Glomerular endothelial cell (primary cell): Measurements from ENCODE around the gene PLEKHG5. TPM values are rescaled to one million over a fixed set of nuclear protein-coding genes. Genes with fewer than 3 reads are reported as not detected.

Experiments used
- DNase-seq: peaks from one replicate; pipeline ENCODE4 v3.0.0-alpha.2; 2011; ENCODE audit warnings: low read depth, low spot score; ENCODE audit errors: extremely low read depth
- total RNA-seq: library from RNA; depleted of rRNA; stranded (reverse); fragments of >200 nt; gene quantifications from 2 replicates; pipeline ENCODE4 v1.2.3, GENCODE V29; 2015

The PLEKHG5 gene
- total RNA-seq, 1 donor from 2014 or later = 63.7 TPM

DNA sequence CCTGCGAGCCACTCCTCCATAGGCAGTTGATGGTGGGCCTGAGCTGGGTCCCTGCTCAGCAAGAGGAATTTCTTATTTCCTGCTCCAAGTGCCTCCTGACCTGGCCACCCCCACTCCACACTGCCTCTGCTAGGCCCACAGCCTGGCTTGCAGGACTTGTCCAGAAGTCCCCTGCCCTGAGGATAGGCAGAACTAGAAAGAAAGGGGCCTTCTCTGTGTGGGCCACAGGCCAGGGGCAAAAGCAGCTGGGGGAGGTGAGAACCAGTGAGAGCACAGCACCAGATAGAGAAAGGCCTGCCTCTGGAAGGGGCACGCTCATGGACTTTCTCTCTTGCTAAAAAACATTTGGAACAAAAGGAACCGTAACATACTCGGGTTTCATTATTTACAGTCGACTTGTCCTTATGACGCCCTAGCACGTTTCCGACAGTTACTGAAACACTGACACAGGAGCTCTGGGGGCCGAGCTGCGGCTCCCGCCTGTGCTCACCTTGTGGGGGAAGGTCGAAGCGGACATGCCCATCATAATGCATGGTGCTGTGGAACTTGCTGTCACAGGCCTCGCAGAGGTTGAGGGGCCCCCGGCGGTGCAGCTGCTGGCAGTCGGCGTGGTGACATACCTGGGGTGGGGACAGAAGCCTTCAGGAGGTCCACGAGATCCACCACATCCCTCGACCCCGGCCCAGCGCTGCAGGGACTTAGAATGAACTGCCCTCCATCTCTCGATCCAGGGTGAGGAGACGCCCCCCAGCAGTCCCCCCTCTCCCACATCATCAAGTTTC, 14.2 kb downstream of the PLEKHG5 start:
- no peak for DNase-seq

DNA sequence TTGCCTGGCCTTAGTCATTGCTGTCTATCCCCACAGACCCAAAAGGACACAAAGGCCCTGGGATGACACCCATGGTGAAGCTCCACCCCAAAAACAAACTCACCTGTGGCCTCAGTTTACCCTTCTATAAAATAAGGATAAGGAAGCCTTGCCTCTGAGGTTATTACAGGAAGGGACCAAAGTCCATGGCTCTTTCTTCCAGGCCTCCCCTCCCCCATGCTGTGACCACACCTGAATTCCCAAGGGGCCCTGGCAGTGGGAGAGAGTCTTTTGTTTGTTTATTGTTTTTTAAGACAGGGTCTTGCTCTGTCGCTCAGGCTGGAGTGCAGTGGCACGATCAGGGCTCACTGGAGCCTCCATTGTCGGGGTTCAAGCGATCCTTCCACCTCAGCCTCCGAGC, 15.0 kb downstream of the PLEKHG5 start:
- DNase-seq = no peak

DNA sequence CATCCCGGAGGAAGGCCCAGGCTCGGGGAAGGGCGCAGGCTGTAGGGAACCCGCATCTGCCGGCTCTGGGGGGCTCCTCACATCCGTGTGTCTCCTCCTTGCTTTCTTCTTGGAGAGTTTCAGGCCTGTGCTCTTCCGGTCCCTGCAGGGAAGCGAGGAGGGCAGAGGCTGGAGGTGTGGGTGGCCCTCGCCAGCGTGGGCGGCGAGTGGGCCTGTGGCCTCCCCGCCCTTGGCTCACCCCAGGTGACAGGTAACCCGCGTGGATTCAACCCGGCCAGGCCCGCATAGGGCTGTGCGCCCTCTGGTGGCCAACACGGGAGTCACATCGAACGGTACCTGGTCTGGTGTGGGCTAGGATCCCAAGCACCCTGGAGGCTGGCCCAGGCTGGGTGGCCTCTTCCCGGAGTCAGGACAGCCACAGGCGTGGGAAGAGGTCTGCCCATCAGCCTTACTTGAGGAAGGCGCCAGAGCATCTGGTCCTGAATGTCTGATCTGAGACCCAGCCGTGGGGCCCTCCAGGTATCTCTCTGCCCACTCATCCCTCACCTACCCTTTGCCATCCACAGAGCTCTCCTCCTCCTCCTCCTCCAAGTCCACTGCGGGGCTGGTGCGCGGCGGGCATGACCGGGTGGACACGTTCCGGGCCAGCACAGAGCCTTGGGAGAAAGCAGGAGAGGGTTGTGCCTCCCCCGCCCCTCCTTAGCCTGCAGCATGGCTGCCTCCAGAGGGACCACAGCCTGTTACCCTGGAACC, 15.9 kb downstream of the PLEKHG5 start:
- no peak for DNase-seq

DNA sequence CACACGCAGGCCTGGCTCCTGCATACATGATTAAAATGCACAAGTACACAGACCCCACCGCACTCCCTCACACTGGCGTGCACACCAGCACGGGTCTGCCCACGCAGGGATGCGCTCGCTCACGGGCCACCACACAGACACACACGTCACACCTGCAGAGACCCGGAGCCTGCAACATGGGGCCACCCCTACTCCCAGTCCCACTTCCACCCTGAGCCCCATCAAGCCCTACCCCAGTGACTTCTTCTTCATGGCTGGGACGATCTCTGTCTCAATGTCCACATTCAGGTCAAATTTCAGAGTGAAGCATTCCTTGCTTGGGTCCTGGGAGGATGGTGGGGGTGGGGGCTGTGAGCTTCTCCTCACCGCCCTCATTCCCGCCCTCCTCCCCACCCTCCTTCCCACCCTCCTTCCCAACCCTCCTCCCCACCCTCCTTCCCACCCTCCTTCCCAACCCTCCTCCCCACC, 16.6 kb downstream of the PLEKHG5 start:
- no peak for DNase-seq

DNA sequence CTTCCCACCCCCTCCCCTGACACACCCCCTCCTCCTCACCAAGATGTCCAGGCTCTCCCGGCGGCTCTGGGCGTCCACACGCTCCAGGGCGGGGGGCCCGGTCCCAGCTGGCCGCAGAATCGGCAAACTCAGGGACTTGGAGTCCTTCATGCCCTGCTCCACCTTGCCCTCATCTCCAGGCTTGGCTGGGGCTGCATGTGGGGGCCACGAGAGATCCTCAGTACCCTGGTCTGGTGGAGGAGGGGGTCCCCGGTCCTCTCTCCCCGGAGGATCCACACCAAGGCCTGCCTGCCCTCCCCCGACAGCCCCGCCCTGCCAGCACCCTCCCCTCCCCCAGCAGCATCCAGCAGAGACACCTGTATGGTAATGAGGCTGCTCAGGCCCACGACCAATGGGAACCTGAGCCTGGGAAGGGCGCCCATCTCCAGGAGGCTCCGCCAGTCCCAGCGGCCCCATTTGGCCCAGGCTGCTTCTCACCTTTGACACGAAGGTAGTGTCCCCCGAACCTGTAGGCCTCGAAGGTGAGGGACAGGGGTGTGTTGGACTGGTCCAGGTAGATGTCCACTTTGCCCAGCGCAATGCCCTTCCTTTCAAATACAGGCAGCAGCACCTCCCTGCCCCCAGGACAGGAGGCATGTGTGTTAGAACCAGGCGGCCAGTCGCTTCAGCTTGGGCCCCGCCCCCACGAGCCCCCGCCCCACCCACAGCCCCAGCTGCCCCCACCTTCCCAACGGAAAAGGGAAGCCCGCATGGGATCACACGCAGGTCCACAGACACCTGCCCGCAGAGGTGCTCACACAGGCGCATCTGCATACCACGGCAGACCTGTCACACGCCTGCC, 17.3 kb downstream of the PLEKHG5 start:
- no peak for DNase-seq

DNA sequence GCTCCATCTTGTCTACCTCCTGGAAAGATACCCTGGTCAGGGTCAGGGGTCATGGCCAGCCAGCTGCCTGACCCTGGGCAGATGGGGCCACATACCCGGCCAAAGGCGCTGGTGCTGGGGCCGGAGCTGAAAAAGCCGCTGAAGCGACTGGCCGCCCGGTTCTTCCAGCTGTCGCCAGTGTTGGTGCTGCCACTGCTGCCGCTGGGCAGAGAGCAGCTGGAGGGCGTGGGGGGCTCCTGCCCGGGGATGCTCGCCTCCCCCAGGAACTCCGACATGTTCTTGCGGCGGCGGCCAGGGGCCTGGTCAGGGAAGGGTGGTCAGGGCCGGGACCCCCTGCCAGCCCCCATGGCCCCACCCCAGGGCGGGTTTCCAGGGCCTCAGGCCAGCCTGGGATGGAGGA, 18.3 kb downstream of the PLEKHG5 start:
- no peak for DNase-seq

DNA sequence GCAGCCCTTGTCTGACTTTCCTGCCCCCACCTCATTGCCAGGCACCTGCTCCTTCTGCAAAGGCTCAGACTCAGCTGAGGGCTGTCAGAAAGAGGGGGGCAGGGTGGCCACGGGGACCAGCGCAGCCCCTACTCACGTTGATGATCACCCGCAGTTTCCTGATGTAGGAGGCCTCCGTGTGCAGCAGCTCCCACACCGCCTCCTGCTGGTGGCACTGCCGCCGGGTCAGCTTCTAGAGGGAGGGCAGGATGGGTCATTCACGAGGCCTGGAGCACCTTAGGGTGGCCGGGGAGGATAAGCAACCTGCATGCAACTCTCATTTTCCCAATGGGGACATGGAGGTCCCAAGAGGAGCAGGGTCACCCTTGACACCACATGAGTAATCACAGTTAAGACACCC, 19.1 kb downstream of the PLEKHG5 start:
- no peak for DNase-seq

DNA sequence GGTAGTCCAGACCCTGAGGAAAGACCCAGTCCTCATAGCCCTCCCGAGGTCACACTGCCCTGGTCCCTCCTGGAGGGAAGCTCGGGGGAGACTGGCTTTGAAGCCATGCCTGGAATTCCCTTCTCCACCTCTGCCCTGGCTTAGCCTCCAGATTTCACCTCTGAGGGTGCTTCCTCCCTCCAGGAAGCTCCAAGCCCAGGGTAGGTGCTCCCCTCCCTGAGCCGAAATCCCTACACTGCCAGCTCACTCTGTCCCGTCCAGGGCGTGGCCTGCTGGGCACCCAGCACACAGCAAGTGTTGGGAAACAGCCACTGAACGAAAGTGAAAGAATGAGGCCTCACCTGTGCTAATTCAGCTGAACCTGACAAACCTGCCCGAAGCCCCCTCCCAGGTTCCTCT, 19.5 kb downstream of the PLEKHG5 start:
- no peak for DNase-seq

DNA sequence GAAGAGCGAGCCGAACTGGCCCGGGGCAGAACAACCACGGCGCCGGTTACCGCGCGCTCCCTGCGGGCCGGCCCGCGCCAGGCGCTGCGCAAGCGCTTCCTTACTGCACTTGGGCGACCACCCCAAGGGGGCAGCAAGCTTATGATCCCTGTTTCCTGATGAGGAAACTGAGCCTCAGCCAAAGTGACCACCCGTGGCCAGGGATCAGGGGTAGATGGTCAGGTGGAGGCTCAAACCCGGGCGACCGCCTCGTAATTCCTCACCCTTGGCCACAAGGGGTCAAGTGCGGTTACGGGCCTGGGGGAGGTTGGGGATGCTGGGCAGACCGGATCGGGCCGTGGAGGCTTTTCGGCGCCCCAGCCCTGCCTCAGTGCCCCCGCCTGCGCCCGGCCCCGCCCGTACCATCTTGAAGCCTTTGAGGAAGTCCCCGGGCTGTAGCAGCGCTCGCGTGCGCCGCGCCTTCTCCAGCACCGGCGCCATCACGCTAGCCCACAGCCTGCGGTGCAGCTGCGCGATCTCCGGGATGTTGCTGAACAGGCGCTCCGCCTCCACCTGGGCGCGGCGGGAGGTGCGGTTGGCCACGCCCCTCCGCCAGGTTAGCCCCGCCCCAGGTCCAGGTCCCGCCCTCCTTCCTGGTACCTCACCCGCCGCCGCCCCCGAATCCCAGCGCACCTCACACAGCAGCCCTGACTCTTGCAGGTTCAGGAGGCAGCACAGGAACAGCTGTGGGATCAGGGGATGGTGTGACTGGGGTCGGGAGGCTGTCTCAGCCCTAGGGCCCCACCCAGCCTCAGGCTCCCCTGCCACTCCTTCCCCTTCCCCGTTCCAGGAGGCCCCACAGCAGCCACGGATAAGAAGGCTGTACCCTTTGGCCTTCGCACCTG, 20.1 kb downstream of the PLEKHG5 start:
- no peak for DNase-seq

DNA sequence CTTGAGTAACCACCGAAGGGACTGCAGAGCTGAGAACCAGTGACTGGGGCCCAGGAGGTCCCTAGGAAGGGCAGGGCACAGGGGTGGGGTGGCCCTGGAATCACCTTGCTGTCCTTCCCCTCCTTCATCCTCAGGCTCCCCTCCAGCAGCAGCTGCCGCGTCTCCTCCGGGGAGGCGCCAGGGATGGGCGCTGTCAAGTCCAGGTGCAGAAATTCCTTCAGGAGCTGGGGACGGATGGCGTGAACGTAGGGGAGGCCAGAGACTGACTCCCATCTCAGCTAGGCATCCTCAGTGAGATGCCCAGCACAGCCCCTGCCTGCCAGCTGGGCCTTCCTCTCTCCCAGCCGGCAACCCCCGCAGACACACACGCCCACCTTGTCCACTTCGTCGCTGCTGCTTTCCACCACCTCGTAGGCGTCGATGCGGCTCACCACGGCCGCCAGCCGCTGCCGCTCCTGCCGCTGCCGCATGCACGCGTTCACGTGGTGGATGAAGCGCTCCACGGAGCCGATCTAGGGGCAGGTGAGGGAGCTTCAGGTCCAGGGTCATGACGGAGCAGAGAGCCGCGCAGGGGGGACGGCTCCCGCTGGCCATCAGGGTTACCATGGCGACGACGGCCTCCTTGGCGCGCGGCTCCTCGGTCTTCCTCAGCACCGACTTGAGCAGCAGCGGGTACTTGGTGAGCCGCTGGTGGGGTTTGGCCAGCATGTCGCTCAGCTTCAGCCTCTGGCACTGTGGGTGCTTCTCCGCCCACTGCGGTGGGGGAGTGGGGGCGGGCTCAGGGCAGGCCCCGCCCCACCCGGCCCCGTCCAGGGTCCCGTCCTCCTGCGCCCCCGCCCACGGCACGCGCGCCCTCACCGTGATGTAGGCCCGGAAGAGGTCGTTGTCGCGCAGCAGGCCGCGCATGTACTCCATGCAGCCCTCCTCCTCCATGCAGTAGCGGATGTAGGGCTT, 21.1 kb downstream of the PLEKHG5 start:
- DNase-seq = no peak

DNA sequence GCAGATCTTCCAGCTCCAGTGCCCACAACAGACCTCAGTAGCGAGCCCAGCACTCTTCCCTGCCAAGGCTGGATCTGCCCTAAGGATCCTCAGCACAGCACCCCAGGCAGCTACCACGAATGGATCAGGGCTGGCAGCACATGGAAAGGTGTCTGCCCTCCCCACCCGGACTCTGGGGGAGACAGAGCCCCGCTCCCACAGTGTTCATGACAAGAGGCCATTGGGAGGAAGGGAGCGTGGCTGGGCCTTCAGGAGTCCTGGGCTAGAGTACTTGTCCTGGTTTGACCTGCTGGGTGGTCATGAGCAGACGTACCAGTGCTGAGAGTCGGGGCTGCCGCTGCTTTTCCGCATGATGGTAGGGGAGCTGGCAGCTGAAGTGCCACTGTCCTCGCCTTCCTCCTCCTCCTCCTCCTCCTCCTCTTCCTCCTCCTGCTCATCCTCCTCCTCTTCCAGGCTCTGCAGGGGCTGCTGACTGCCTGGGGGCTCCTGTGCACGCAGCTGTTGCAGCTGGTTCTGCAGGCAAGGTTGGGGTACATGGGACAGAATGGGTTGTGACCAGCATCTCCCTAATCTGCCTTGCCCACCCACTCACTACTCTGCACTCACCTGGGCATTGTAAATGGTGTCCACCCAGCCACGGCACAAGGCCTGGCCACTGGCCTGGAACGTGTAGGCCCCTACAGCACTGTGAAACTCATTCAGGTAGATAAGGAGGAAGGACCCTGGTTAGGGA, 22.6 kb downstream of the PLEKHG5 start:
- no peak for DNase-seq

DNA sequence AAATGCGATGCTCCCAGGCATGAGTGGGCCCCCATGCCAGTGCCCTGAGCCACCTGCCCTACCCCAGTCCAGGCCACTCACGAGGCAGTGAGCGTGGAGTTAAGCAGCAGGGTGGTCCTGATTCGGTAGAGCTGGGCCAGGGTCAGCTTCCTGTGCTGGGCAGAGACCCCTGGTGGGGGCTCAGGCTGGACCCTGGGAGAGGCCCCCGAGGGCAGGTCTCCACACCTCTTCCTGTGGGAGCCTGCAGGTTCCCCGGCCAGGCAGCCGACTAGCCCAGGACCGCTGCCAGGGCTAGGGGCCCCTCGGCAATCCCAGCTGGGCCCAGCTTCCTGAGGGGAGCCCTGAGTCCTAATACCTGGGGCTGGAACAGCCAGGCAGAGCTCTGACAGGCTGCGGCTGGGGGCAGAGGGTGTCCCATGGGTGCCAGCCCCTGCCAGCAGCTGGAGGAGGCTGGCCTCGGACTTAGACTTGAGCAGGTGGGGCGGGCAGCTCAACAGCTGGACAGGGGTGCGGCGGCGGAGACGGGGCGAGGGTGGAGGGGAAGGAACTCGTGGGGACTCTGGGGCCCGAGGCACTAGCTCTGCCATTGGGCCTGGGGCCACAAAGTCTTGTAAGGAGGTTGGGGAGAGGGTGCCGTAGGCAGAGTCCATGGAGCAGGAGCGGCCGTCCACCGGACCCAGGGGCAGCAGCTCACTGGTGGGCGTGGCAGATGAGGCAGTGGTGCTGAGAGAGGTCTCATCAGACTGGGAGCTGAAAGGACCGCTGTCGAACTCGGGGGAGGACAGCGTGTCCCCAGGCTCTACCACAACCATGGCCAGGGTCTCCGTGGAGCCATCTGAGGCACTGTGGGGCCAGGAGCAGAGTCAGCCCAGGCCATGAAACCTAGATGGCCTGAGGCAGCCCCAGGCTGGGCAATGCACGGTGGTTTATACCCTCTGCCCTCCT, 23.5 kb downstream of the PLEKHG5 start:
- DNase-seq = no peak

DNA sequence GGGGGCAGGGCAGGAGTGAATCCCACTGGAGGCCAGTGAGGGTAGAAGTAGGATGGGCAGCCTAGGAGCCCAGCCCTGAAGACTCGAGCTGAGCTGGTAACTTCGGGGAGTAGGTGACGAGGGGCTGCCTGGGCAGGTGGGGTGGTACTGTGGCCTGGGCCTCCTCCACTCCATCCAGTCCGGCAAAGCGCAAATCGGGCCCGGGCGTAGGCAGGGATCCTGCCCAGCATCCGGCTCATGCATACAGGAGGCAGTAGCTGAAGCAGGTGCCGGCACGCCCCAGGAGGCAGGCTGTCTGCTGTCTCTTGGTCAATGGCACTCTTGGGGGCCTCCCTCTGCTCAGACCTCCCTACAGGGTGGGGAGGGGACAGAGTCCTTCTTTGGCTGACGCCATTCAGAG, 24.2 kb downstream of the PLEKHG5 start:
- no peak for DNase-seq

DNA sequence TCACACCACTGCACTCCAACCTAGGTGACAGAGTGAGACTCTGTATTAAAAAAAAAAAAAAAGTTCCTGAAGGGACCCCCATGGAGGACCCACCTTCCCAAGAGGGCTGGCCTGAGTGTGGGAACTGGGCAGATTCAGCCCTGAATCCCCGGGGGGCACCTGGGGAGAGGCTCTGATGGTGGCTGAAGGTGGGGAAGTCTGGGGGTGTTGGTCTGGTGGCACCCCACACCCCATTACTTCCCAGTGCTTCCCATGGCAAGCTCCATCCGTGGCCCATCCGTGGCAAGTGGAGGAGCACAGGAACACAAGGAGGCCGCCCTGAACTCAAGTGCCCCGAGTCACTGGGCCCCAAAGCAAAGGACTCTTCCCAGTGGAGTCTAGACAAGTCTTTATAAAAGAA, 24.7 kb downstream of the PLEKHG5 start:
- no peak for DNase-seq

DNA sequence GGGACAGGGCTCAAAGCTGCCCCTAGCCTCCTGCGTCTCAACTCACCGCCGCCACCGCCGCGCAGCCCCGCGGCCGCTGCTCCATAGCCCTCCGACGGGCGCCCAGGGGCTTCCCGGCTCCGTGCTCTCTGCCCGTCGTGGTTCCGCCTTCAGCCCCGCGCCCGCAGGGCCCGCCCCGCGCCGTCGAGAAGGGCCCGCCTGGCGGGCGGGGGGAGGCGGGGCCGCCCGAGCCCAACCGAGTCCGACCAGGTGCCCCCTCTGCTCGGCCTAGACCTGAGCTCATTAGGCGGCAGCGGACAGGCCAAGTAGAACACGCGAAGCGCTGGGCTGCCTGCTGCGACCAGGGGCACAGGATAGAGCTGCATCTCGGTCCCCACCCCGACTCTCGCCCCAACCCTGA, 25.4 kb downstream of the PLEKHG5 start, which contains the start of gene TNFRSF25:
Gene TNFRSF25, minus strand, starts transcription at position 151 of the 400 bp plus-strand sequence. Its CDS starts 66 bp downstream, at position 85.
- DNase-seq = no peak

DNA sequence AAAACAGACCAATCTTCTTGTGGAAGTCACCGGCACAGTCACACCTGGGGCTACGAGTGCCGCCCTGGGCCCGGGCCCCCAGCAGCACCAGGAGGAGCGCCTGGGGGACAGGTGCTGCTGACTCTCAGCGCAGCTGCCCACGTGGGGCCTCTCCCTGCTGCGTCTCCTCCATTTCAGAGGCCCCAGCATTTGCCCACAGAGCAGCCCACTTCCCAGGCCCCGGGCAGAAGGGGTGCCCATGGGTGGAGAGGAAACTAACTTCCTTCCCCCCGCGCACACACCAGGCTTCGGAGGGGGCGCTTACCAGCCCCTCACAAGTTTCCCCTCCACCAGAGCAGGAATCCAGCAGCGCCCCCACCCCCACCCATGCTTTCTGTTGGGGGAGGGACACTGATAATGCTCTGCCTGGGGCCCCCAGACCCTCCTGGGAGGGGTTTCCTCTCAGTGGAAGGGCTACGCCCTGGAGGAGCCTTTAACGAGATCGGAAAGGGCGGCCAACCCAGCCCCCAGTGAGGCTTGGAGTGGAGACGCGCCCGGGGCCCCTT, 25.9 kb downstream of the PLEKHG5 start:
- no peak for DNase-seq

DNA sequence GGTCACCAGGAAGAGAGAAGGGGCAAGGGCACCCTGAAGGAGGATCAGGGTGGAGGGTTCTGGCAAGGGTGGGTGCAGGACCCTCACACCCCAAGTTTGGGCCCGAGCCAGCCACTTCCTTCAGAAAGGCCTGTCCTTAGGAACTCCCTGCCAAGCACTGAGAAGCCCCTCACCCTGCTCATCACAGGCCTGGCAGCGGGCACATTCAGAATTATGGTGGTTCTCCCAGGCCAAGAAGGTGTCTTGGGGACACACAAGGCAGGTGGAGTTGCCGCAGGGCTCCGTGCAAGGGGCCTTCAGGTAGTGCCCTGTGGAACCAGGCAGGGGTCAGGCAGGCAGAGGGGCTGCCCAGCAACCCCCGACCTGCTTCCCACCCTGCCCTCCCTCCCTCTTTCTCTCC, 26.6 kb downstream of the PLEKHG5 start:
- no peak for DNase-seq
